Activated CD4-positive, alpha-beta T cell treated with anti-CD3 and anti-CD28 coated beads, Interleukin-2, amount 50 U/mL, for 24 hours (primary cell): Measurements from ENCODE around the gene KNG1.
A peak's percentile ranks its signal among the peaks of the same experiment; 100 is the strongest.
"Not testable (repeated sequence)": the region's sequence is repeated elsewhere in the genome, so short reads cannot be mapped to it uniquely, and the experiment has no call there.

Experiments used
- DNase-seq, 2 donors: peaks; one replicate each; pipeline ENCODE4 v3.0.0-alpha.2; 2020; ENCODE audit warnings: low read depth in 1 of 2, low spot score in 1 of 2

The KNG1 gene

DNA sequence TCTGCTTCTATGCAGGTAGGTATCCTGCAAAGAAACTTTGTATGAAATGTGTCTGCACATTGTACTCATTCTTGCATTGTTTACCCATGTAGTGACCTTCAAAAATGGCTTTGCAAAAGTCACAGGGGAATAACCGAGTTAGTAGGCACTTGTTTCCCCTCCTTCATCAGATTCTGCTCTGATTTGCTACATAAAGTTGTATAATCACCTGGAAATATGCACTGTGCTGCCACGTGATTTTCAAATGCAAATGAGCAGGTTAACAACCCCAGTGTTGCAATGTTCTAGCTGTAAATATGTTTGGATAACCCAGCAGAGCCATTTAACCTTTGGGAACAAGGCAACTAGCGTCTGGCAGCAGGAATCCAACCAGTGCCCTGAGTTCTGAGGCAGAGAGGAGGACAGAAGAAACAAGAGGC is at the start of gene KNG1:
TSS of gene KNG1 (plus strand) at position 321 of the 419 bp plus-strand sequence. CDS start 184 bp downstream, outside the sequence.
- DNase-seq, result no peak

DNA sequence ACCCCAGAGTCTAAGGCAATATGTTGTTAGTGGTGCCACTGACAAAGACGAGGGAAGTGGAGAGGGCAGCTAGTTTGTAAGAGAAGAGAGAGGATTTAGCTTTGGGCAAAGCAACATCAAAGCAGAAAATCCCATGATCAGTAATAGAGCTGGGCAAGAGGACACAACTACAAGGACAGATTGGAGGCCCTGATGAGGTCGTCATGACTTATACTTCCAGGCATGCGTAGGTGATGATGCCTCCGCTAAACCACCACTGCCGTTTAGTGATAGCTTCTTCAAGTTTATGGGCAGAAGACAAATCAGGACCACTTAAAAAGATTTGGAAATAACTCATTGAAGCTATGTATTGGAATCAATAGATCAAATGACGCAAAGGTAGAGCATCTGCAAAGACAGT is 48.7 kb upstream of the KNG1 start:
- DNase-seq, result no peak

DNA sequence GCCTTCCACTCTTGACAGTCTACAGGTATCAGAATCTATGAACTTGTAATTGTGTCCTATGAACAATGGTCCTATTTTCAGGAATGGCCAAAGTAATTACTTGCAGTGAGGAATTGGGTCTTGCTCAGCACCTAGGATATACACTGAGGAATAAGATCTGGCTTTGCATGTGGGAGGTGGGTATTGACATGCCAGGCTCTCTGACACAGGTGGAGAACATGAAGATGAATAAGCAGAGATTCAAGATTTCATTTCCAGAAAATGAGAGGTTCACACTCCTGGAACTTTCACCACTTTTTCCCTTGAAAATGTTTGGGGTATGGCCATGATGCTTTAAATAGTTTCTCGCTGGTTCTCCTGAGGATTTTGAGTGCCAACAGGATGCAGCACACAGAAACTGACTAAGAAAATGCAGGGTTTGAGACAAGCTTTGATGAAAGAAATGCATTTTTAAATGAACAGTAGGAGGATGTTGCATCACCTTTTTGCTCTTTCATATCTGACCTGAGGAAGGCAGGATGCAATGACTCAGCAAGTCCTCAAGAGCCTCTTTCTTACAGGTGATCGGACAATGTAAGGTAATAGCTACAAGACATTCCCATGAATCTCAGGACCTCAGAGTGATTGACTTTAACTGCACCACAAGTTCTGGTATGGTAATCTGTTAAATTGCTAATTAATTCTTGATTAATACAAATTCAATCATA is 47.6 kb upstream of the KNG1 start:
- DNase-seq, result no peak

DNA sequence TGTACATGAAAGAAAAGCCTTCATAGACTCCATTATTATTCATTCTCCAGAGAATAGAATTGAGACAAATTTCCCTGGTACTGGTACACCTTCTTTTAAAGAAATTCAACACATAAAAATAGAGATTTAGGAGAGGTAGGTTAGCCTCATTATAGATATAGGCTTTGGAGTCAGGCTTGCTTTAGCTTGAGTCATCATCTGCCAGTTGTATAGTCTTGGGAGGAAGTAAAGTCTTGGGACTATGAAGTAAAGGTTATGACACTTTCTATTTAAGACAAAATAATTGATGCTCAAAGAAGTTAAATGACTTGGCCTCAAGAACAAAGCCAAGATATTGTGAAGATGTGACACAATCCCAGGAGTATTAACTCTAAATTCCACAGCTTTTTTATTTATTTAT is 47.0 kb upstream of the KNG1 start:
- no peak for DNase-seq

DNA sequence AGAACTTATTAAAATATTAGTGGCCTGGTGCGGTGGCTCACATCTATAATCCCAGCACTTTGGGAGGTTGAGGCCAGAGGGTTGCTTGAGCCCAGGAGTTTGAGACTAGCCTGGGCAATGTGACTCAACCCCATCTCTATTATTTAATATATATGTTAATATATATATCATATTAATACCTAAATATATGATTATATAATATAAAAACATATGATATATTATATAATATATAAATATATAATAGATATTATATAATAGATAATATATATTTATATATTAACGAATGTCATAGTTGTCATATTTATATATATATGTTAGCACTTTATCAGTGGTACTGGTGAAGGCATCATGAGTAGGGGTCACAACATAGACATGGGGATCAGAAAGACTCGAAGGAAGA is 46.1 kb upstream of the KNG1 start:
- DNase-seq, result no peak

DNA sequence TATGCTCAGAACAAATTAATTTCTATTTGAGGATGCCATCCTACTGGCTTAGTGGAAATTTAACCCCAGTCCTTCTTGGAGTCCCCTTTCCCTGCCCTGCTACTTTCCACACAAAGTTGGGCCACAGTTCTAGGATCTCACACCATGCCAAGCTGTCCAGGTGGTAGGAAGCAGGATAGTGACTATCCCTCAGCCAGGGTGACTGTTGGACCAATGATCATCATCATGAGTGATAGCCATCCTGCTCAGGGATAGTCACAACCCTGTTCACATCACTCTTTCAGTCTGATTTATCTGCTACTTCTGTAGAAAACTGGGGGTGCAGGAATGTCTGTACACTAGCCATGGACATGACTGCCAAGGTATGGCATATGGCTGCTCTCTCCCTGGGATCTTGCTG is 38.6 kb upstream of the KNG1 start:
- no peak for DNase-seq

DNA sequence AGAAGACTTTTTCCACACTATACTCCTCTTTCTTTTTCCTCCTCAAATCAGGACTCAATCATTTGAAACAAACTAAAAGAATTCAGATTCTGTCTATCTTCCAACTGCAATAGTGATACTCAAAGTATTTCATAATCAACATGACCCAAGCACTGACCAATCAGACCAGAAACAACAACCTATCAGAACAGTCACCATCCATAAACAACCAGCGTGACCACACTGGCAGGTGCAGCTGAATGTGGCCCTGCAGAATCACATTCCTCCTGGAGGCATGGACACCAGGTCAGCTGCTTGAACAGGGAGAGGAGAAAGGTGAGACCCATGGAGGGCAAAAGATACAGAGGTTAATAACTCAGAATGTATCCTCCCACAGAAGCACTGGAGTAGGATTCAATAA is 38.0 kb upstream of the KNG1 start:
- no peak for DNase-seq

DNA sequence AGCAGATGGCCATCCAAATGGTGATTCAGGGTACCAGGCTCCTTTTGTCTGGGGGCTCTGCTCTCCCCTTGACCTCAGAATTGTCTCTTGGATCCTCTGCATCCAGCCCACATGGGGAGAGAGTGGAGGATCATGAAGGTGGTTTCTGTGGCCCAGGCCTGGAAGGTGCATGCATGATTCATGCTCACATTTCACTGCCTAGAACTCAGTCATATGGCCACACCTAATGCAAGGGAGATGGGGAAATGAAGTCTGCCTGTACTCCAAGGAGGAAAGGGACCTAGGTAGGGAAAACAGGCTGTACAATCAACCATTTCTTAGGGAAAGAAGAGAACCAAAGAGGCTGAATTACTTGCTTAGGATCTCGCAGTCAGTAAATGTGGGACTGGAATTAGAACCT is 36.3 kb upstream of the KNG1 start:
- DNase-seq, result no peak

DNA sequence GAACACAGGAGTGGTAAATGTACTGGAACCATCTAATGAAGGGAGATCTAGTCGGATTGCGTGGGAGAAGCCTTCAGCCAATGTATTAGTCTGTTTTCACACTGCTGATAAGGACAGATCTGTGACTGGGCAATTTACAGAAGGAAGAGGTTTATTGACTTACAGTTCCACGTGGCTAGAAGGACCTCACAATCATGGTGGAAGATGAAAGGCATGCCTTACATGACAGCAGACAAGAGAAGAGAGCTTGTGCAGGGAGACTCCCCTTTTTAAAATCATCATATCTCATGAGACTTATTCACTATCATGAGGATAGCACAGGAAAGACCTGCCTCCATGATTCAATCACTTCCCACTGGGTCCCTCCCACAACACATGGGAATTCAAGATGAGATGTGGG is 34.3 kb upstream of the KNG1 start:
- no peak for DNase-seq

DNA sequence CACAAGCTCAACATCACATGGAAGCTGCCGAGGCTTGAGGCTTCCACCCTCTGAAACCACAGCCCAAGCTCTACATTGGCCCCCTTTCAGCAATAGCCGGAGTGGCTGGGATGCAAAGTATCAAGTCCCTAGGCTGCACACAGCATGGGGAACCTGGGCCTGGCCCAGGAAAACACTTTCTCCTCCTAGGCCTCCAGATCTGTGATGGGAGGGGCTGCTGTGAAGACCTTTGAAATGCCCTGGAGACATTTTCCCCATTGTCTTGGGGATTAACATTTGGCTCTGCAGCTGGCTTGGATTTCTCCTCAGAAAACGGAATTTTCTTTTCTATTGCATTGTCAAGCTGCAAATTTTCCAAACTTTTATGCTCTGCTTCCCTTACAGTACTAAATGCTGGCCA is 33.2 kb upstream of the KNG1 start:
- no peak for DNase-seq

DNA sequence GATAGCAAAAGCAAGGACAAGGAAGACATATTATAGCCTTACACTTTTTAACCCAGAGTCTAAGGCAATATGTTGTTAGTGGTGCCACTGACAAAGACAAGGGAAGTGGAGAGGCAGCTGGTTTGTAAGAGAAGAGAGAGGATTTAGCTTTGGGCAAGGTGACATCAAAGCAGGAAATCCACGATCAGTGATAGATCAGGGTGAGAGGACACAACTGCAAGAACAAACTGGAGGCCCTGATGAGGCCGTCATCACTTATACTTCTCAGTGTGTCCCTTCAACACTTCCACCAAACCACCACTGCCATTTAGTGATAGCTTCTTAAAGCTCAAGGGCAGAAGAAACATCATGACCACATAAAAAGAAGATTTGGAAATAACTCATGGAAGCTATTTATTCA is 30.7 kb upstream of the KNG1 start:
- DNase-seq, result not testable (repeated sequence)

DNA sequence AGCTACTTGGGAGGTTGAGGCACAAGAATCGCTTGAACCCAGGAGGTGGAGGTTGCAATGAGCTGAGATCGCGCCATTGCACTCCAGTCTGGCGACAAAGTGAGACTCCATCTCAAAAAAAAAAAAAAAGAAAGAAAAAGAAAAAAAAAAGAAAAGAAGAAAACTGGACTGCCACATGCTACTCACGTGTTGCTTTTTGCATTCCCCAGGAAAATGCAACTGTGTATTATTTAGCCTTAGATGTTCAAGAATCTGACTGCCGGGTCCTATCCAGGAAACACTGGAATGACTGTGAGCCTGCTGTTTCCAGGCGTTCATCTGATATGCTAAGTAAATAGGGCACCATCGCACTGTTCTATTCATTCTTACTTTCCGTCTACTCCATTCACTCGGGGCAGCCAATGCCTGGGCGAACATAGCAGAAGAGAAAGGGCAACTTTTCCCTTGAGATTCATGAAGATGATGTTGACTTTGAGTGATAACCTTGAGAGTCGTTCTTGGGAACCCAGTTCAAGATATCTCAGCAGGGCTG is 30.0 kb upstream of the KNG1 start:
- DNase-seq, result no peak

DNA sequence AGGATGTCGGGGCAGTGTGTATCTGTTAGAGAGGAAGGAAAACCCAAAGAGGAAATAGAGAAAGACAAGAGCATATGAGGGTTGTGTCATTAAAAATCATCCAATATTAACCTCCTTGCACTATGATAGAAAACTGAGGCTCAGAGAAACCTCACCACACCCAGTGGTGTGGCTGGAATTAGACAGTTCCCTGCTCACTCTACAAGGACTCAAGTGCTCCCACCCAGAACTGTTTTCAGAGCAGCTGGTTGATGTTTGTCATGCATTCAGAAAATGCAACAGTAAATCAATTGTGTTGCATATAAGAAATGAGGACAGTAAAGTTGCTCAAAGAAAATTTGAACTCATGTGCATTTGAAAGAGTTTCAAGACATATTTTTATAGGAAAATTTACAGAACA is 26.9 kb upstream of the KNG1 start:
- DNase-seq, result not testable (repeated sequence)

DNA sequence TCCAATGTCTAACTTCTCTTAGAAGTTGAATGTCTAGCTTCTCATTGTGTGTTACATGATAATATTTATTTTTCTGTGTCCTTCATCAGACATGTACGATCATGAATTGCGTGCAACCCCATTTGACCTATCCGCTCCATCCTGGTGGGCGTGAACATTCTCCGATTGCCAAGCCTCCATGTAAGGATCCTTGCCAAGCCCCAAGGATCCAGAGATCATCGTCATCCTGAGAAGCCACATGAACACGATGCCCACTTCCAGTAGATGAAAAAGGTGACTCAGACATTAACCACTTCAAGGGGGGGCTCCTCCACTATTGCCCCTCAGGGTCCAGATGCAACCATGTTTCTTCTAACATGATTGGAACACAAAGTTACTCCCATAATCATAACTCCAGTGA is 25.5 kb upstream of the KNG1 start:
- no peak for DNase-seq

DNA sequence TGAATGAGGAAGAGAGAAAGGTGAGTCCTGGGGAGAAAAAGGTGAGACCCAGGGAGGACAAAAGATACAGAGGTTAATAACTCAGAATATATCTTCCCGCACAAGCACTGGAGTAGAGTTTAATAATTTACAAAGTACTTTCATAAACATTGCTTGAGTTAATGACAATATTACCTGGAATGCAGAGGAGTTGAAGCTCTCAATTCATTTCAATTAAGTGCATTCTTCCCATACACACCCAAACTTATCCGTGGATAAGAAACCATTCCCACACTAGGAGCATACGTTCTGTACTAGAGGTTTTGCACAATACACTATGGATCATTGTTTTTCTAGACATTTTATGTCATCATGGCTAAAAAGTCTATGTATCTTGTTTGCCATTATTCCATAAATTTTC is 23.3 kb upstream of the KNG1 start:
- DNase-seq, result no peak

DNA sequence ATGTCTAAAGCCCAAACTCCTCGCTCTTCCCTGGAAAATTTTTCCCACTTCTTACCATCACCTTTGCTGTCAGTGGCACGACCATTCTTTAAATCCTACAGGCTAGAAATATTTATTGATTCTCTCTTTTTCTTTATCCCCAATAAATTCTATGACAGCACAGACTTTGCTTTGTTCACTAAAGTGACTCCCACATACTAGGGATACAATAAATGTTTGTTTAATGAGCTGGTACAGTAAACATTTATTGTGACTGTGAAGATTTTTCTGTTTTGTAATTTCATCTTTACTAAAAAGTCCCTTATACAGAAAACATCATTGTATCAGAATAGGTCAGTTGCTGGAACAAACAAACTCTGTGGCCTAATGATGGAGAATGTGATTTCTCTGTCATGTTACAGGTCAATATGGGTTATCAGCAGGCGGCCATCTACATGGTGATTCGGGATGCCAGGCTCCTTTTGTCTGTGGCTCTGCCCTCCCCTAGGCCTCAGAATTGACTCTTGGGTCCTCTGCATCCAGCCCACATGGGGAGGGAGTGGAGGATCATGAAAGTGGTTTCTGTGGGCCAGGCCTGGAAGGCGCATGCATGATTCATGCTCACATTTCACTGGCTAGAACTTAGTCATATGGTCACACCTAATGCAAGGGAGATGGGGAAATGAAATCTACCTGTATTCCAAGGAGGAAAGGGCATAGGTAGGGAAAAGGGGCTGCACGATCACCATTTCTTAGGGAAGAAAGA is 22.7 kb upstream of the KNG1 start:
- no peak for DNase-seq

DNA sequence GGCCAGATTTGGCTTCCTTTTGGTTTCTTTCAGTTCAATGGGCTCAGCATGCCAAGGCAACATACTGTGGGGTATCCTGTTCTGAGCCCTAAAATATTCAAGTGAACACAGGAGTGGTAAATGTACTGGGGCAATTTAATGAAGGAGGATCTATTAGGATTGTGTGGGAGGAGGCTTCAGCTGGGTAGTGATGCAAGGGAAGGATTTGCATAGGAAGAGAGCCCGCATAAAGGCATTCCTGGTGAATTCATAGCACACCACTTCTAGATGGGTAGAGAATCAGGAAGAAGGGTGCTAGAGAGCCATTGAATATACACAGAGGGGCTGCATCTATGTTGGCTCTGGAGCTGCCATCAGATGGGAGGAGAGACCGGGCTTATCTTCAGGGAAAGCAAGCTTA is 20.6 kb upstream of the KNG1 start:
- DNase-seq, result no peak

DNA sequence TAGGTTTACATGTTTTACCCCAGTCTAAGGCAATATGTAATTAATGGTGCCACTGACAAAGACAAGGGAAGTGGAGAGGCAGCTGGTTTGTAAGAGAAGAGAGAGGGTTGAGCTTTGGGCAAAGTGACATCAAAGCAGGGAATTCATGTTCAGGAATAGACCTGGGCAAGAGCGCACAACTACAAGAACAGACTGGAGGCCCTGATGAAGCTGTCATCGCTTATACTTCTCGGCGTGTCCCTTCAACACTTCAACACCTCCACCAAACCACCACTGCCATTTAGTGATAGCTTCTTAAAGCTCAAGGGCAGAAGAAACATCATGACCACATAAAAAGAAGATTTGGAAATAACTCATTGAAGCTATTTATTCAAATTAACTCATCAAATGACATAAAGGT is 19.6 kb upstream of the KNG1 start:
- DNase-seq, result no peak

DNA sequence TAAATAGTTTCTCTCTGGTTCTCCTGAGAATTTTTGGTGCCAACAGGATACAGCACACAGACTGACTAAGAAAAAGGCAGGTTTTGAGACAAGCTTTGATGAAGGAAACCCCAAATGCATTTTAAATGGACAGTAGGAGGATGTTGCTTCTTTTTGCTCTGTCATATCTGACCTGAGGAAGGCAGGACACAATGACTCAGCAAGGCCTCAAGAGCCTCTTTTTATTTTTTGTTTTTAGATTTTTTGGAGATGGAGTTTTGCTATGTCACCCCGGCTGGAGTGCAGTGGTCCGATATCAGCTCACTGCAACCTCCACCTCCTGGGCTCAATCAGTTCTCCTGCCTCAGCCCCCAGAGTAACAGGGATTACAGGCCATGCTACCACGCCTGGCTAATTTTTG is 16.9 kb upstream of the KNG1 start:
- no peak for DNase-seq

DNA sequence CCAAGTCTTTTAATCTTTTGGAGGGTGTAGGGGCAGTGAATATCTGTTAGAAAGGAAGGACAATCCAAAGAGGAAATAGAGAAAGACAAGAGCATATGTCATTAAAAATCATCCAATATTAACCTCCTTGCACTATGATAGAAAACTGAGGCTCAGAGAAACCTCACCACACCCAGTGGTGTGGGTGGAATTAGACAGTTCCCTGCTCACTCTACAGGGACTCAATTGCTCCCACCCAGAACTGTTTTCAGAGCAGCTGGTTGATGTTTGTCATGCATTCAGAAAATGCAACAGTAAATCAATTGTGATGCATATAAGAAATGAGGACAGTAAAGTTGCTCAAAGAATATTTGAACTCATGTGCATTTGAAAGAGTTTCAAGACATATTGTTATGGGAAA is 14.7 kb upstream of the KNG1 start:
- not testable (repeated sequence) for DNase-seq

DNA sequence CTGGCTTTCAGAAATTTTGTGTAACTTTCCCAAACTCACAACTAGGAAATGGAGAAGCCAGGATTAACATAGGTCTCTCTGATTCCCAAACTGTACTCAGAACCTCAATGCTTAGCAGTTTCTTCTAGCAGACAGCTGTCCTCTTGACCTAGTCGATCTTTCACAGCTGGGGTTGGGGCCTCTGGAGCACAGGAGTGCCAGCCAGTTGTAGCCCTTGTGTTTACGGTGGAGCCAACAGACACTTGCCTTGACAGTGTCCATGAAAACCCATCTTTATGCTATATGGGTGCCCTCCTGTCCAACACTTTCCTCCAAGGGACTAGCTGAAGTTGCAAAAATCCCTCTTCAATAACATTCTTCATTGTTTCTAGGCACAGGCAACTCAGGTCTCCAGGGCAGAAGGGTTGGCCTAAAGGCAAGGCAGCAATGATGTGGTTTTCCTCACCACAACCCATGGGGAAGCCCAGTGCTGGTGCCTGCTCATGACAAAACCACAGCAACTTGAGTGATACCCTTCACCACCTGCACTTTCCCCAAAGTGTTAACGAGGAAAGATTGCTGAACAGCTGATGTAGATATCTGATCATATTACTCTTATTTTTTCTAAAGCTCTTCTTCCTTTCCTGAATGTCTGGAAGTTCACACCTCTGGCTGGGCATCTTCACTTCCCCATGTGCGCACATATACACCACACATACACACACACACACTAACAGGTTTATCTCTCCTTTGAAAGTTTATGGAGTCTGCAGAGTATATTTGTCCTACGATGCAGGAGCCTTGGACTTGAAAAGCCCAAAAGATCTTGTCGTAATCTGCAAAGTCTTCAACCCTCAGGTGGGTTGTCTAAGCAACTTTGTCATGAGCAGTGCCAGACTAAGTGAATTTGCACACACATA is 11.0 kb upstream of the KNG1 start:
- DNase-seq, result peak in 1 of 2 donors; percentile 16
